WTC11 (cell line): ENCODE measurements around the gene ELMO3.

ENCODE experiments used
- CREB1 ChIP-seq: sonication (generic); formaldehyde crosslinking; IDR thresholded peaks from 2 replicates; pipeline ENCODE4 v1.8.0; 2023; ENCODE audit warnings: mild to moderate bottlenecking, missing genetic modification reagents
- E2F1 ChIP-seq: sonication (generic); formaldehyde crosslinking; IDR thresholded peaks from 2 replicates; pipeline ENCODE4 v1.8.0; 2022; ENCODE audit warnings: mild to moderate bottlenecking, missing genetic modification reagents
- IRF1 ChIP-seq: sonication (generic); formaldehyde crosslinking; IDR thresholded peaks from 2 replicates; pipeline ENCODE4 v1.8.0; 2023; ENCODE audit warnings: missing genetic modification reagents
- NFYB ChIP-seq: sonication (generic); formaldehyde crosslinking; conservative IDR thresholded peaks from 2 replicates; pipeline ENCODE4 v1.8.0; 2022; ENCODE audit warnings: low read depth, missing genetic modification reagents
- ZBTB21 ChIP-seq: sonication (generic); formaldehyde crosslinking; IDR thresholded peaks from 2 replicates; pipeline ENCODE4 v1.8.1; 2023; ENCODE audit warnings: mild to moderate bottlenecking, missing genetic modification reagents, borderline replicate concordance
- ZNF396 ChIP-seq: fragments of 250-450 bp; sonication (Bioruptor Pico); IDR thresholded peaks from 2 replicates; pipeline ENCODE4 v1.8.0; 2021; ENCODE audit warnings: mild to moderate bottlenecking, moderate library complexity, borderline replicate concordance
- TF ChIP-seq, protein P1 (sequence below): fragments of 200-600 bp; IDR thresholded peaks from 2 replicates; pipeline ENCODE4 v1.8.0; 2022; ENCODE audit warnings: antibody characterized with exemption
- TF ChIP-seq, protein P2 (sequence below): sonication (generic); formaldehyde crosslinking; conservative IDR thresholded peaks from 2 replicates; pipeline ENCODE4 v1.8.1; 2022; ENCODE audit warnings: mild to moderate bottlenecking, missing genetic modification reagents
- TF ChIP-seq, protein P3 (sequence below): sonication (generic); formaldehyde crosslinking; IDR thresholded peaks from 2 replicates; pipeline ENCODE4 v1.8.1; 2023; ENCODE audit warnings: mild to moderate bottlenecking, missing genetic modification reagents, moderate library complexity
- TF ChIP-seq, protein P4 (sequence below): sonication (generic); formaldehyde crosslinking; IDR thresholded peaks from 2 replicates; pipeline ENCODE4 v1.8.0; 2023; ENCODE audit warnings: mild to moderate bottlenecking, missing genetic modification reagents
- TF ChIP-seq, protein P5 (sequence below): sonication (generic); formaldehyde crosslinking; IDR thresholded peaks from 2 replicates; pipeline ENCODE4 v1.8.1; 2022; ENCODE audit warnings: low read depth, missing genetic modification reagents, borderline replicate concordance

DNA sequence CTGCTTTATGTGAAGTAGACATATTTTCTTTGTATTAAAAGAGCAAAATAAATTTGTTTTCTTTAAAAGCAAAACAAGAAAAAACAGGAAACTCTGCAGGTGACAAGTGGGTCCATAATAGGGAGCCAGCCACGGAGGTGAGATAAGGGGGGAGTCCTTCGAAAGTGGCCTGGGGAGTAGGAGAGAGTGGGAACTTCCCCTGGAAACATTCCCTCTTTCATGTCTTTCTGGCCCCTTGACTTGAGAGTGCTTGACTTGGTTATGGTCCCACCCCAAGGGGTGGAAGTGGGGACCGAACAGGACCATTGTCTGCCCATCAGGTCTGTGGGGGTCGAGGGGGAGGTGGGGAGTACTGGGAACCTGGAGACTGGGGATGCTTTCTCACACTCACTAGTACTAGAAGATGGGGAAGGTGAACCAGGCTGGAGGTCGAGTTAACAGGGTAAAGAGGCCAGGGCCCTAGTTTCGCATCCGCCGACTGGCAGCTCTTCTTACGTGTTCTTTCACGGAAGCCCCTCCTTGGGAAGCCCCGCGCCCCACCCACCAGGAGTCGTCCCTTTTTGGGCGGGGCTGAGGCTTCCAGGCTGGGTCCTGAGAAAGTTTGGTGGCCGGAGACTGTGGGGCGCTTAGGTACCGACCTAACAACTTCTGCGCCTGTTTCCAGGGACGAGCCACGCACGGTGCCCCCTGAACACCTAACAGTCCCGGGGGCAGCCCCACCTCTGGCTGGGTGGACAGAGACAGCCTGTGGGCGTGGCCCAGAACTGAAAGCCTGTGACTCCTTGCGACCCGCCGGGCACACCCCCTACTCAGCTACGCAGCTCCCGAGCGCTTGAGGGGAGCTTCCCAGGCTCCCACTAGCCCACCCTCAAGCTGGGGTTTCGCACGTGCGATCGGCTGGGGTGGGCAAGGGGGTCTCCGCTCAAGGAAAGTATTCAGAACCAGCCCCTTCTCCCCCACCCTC is 40.0 kb upstream of the ELMO3 start:
- TF ChIP-seq, protein P1, sequence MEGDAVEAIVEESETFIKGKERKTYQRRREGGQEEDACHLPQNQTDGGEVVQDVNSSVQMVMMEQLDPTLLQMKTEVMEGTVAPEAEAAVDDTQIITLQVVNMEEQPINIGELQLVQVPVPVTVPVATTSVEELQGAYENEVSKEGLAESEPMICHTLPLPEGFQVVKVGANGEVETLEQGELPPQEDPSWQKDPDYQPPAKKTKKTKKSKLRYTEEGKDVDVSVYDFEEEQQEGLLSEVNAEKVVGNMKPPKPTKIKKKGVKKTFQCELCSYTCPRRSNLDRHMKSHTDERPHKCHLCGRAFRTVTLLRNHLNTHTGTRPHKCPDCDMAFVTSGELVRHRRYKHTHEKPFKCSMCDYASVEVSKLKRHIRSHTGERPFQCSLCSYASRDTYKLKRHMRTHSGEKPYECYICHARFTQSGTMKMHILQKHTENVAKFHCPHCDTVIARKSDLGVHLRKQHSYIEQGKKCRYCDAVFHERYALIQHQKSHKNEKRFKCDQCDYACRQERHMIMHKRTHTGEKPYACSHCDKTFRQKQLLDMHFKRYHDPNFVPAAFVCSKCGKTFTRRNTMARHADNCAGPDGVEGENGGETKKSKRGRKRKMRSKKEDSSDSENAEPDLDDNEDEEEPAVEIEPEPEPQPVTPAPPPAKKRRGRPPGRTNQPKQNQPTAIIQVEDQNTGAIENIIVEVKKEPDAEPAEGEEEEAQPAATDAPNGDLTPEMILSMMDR = no peak
- no peak for TF ChIP-seq ZBTB21 (CRISPR knock-in tag)
- TF ChIP-seq E2F1 (CRISPR knock-in tag) = no peak
- TF ChIP-seq, protein P2, sequence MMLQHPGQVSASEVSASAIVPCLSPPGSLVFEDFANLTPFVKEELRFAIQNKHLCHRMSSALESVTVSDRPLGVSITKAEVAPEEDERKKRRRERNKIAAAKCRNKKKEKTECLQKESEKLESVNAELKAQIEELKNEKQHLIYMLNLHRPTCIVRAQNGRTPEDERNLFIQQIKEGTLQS = no peak
- TF ChIP-seq, protein P3, sequence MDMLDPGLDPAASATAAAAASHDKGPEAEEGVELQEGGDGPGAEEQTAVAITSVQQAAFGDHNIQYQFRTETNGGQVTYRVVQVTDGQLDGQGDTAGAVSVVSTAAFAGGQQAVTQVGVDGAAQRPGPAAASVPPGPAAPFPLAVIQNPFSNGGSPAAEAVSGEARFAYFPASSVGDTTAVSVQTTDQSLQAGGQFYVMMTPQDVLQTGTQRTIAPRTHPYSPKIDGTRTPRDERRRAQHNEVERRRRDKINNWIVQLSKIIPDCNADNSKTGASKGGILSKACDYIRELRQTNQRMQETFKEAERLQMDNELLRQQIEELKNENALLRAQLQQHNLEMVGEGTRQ (CRISPR knock-in tag) = no peak
- TF ChIP-seq NFYB (CRISPR knock-in tag) = no peak
- no peak for TF ChIP-seq IRF1 (CRISPR knock-in tag)
- TF ChIP-seq, protein P4, sequence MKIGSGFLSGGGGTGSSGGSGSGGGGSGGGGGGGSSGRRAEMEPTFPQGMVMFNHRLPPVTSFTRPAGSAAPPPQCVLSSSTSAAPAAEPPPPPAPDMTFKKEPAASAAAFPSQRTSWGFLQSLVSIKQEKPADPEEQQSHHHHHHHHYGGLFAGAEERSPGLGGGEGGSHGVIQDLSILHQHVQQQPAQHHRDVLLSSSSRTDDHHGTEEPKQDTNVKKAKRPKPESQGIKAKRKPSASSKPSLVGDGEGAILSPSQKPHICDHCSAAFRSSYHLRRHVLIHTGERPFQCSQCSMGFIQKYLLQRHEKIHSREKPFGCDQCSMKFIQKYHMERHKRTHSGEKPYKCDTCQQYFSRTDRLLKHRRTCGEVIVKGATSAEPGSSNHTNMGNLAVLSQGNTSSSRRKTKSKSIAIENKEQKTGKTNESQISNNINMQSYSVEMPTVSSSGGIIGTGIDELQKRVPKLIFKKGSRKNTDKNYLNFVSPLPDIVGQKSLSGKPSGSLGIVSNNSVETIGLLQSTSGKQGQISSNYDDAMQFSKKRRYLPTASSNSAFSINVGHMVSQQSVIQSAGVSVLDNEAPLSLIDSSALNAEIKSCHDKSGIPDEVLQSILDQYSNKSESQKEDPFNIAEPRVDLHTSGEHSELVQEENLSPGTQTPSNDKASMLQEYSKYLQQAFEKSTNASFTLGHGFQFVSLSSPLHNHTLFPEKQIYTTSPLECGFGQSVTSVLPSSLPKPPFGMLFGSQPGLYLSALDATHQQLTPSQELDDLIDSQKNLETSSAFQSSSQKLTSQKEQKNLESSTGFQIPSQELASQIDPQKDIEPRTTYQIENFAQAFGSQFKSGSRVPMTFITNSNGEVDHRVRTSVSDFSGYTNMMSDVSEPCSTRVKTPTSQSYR (CRISPR knock-in tag) = no peak
- TF ChIP-seq ZNF396 (CRISPR knock-in tag) = no peak
- no peak for TF ChIP-seq CREB1
- TF ChIP-seq, protein P5, sequence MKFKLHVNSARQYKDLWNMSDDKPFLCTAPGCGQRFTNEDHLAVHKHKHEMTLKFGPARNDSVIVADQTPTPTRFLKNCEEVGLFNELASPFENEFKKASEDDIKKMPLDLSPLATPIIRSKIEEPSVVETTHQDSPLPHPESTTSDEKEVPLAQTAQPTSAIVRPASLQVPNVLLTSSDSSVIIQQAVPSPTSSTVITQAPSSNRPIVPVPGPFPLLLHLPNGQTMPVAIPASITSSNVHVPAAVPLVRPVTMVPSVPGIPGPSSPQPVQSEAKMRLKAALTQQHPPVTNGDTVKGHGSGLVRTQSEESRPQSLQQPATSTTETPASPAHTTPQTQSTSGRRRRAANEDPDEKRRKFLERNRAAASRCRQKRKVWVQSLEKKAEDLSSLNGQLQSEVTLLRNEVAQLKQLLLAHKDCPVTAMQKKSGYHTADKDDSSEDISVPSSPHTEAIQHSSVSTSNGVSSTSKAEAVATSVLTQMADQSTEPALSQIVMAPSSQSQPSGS (CRISPR knock-in tag) = no peak
